Stomach smooth muscle (tissue), 2 donors: ENCODE measurements around the gene ANKRD2.
"Not testable (repeated sequence)": the region's sequence is repeated elsewhere in the genome, so short reads cannot be mapped to it uniquely, and the experiment has no call there.

ENCODE experiments used
- H3K27ac ChIP-seq: one replicate; pipeline ENCODE4 v1.7.0; 2013; ENCODE audit warnings: mild to moderate bottlenecking, low read length, inconsistent platforms
- H3K27me3 ChIP-seq, 2 donors: one replicate each; pipeline ENCODE4 v1.7.0; 2013; ENCODE audit warnings: low read length in 2 of 2; ENCODE audit not compliant: insufficient read depth in 2 of 2, control insufficient read depth in 1 of 2
- H3K36me3 ChIP-seq, 2 donors: one replicate each; pipeline ENCODE4 v1.7.0; 2013; ENCODE audit warnings: low read length in 2 of 2; ENCODE audit not compliant: control insufficient read depth in 2 of 2, insufficient read depth in 2 of 2
- H3K4me1 ChIP-seq: one replicate; pipeline ENCODE4 v1.7.0; 2013; ENCODE audit warnings: low read length; ENCODE audit not compliant: control insufficient read depth, insufficient read depth
- H3K4me3 ChIP-seq, 2 donors: one replicate each; pipeline ENCODE4 v1.7.0; 2013; ENCODE audit warnings: low read length in 2 of 2
- H3K9ac ChIP-seq, 2 donors: one replicate each; pipeline ENCODE4 v1.7.0; 2013; ENCODE audit warnings: low read length in 2 of 2, mild to moderate bottlenecking in 1 of 2
- H3K9me3 ChIP-seq, 2 donors: one replicate each; pipeline ENCODE4 v1.7.0; 2013; ENCODE audit warnings: low read length in 2 of 2; ENCODE audit not compliant: control insufficient read depth in 2 of 2
- donor health status: healthy.
- donor health status: Pancreatic carcinoma.

The ANKRD2 gene

DNA sequence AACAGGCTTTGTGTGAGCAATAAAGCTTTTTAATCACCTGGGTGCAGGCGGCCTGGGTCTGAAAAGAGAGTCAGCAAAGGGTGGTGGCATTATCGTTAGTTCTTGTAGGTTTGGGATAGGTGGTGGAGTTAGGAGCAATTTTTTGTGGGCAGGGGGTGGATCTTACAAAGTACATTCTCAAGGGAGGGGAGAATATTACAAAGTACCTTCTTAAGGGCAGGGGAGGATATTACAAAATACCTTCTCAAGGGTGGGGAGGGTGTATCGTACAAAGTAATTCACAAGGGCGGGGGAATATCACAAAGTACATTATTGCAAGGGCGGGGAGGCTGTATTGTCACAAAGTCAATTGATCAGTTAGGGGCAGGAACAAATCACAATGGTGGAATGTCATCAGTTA, 10.2 kb upstream of the ANKRD2 start:
- H3K9me3 ChIP-seq, H3K27ac ChIP-seq, H3K27me3 ChIP-seq, H3K9ac ChIP-seq, H3K4me3 ChIP-seq, H3K36me3 ChIP-seq, H3K4me1 ChIP-seq: not testable (repeated sequence)

DNA sequence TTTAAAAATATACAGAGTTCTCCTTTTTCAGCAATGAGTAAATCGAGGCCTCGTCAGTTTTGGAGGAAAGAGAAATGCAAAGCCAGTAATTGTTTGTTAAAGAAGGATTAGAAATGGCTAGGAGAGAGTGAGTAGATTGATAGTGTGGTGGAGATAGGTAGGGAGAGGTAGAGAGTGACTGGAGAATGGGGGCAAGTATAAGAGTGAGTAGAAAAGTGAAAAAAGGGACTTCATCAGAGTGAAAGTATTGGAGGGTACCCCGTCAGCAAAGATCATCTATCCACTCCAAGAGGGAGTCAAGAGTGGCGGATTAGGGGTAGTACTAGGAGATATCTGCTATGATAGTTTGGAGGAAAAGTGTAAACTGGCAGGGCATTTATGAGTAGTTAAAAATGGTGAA, 9.2 kb upstream of the ANKRD2 start:
- Histone ChIP-seq H3K9me3 (no peaks in the 10 kb centered on the region), H3K27ac (no peak overlapping the region), H3K4me3 (no peak overlapping the region), H3K9ac (no peak overlapping the region), H3K36me3 (peaks cover 0 to 2% of the 10 kb centered on the region in 2 donors), H3K27me3 (no peaks in the 10 kb centered on the region), H3K4me1 (no peaks in the 10 kb centered on the region)

DNA sequence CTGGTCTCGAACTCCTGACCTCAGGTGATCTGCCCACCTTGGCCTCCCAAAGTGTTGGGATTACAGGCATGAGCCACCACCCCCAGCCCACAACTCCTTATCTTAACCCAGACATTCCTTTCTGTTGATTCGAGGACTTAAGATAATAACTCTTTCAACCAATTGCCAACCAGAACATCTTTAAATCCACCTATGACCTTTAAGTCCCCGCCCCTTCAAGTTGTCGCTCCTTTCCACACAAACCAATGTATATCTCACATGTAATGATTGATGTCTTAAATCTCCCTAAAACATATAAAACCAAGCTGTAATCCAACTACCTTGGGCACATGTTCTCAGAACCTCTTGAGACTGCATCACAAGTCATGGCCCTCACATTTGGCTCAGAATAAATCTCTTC, 7.8 kb upstream of the ANKRD2 start:
- Histone ChIP-seq H3K9me3 (no peaks in the 10 kb centered on the region), H3K9ac (no peak overlapping the region), H3K27me3 (no peaks in the 10 kb centered on the region), H3K4me1 (no peaks in the 10 kb centered on the region), H3K4me3 (no peak overlapping the region), H3K27ac (no peak overlapping the region), H3K36me3 (peaks cover 3 to 7% of the 10 kb centered on the region in 2 donors)

DNA sequence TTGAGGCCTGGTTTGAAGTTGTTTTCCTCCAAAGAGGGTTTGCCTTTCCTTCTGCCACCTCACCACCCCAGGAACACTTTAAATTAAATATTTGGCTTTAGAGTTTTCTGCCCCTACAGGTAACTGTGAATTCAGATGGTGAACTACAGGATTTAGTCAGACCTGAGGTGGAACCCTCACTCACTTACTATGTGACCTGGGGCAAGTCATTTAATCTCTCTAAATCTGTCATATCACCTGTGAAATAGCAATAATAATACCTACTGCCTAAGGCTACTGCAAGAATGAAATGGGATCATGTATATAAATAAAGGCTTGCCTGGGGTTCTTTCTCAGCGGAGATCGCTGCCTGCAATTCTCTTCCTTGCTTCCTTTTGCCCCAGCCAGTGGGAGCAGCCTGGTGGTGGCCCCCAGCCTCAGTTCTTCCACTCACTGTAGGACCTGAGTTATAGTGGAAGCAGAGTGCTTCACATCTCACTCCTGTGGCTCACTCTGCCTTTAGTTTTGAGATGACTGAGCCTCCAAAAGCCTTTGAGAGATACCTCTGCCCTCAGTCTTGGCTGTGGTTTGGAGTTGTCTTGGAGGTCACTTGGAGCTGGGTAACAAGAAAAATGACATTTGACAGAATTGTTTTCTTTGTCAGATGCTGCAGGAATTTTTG, 6.1 kb upstream of the ANKRD2 start:
- H3K36me3 ChIP-seq = peaks cover 3 to 15% of the 10 kb centered on the region in 2 donors
- H3K9ac ChIP-seq = no peak overlapping the region
- H3K27ac ChIP-seq = no peak overlapping the region
- H3K4me3 ChIP-seq = no peak overlapping the region
- no peaks in the 10 kb centered on the region for H3K9me3 ChIP-seq
- no peaks in the 10 kb centered on the region for H3K27me3 ChIP-seq
- no peaks in the 10 kb centered on the region for H3K4me1 ChIP-seq

DNA sequence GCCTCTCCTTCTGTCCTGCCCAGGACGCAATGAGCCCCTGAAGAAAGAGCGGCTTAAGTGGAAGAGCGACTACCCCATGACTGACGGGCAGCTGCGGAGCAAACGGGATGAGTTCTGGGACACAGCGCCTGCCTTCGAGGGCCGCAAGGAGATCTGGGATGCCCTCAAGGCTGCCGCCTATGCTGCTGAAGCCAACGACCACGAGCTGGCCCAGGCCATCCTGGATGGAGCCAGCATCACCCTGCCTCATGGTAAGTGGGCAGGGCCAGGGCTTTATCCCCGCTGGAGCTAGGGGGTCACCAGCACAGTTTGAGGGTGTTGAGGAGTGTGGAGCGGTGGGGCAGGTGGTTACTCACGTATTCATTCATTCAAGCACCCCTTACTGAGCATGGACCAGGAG, 4.7 kb upstream of the ANKRD2 start:
- Histone ChIP-seq H3K4me1 (peaks cover 14% of the 10 kb centered on the region), H3K27ac (no peak overlapping the region), H3K36me3 (peaks cover 3 to 15% of the 10 kb centered on the region in 2 donors), H3K27me3 (no peaks in the 10 kb centered on the region), H3K9me3 (no peaks in the 10 kb centered on the region), H3K9ac (no peak overlapping the region), H3K4me3 (no peak overlapping the region)

DNA sequence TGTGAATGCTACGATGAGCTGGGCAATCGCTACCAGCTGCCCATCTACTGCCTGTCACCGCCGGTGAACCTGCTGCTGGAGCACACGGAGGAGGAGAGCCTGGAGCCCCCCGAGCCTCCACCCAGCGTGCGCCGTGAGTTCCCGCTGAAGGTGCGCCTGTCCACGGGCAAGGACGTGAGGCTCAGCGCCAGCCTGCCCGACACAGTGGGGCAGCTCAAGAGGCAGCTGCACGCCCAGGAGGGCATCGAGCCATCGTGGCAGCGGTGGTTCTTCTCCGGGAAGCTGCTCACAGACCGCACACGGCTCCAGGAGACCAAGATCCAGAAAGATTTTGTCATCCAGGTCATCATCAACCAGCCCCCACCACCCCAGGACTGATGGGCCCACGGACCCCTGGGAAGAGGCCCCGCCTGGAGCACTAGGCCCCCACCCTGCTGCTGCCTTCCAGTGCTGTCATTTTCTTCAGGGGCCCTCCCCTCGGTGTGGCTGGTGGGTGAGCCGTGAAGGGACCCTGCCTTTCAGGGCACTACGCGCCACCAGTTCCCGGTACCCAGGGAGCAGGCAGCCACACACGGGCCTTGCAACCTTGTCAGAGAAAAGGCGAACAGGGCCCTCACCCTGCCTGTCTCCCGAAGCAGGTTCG, 2.3 kb upstream of the ANKRD2 start:
- H3K4me3 ChIP-seq = no peak overlapping the region
- no peaks in the 10 kb centered on the region for H3K9me3 ChIP-seq
- no peaks in the 10 kb centered on the region for H3K27me3 ChIP-seq
- H3K9ac ChIP-seq = no peak overlapping the region
- peaks cover 24% of the 10 kb centered on the region for H3K4me1 ChIP-seq
- no peak overlapping the region for H3K27ac ChIP-seq
- peaks cover 3 to 15% of the 10 kb centered on the region in 2 donors for H3K36me3 ChIP-seq

DNA sequence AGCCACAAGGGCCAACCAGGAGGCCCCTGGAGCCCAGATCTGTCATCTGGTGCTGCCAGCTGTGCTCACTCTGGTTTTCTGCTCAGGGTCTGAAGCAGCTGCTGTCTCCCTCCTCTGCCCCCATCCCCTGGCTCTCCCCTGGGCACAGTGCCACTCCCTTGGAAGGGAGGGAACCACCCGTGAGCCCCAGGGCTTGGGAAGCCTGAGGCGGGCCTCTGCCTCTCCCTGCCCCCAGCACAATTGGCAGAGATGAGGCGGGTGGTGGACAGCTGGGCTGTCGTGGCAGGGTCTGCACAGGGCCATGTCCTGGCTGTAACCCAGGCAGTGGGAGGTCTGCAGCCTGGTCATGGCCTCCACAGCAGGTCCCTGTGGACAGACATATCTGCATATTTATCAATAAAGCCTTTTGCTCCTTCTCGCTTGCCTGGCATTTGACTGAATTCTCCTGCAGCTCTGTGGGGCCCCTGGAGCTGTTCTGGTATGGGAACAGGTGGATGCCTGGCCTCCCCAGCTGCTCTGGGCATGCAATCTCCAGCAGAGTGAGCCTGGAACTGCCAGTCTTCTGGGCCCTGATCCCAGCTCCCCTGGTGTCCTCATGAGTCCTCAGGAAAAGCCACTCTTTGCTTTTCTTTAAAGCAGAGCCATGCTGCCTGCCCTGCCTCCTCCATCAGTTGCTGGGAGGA, 1.6 kb upstream of the ANKRD2 start:
- peaks cover 24% of the 10 kb centered on the region for H3K4me1 ChIP-seq
- peaks cover 3 to 15% of the 10 kb centered on the region in 2 donors for H3K36me3 ChIP-seq
- no peak overlapping the region for H3K9ac ChIP-seq
- H3K9me3 ChIP-seq = no peaks in the 10 kb centered on the region
- no peaks in the 10 kb centered on the region for H3K27me3 ChIP-seq
- H3K4me3 ChIP-seq = no peak overlapping the region
- H3K27ac ChIP-seq = no peak overlapping the region

DNA sequence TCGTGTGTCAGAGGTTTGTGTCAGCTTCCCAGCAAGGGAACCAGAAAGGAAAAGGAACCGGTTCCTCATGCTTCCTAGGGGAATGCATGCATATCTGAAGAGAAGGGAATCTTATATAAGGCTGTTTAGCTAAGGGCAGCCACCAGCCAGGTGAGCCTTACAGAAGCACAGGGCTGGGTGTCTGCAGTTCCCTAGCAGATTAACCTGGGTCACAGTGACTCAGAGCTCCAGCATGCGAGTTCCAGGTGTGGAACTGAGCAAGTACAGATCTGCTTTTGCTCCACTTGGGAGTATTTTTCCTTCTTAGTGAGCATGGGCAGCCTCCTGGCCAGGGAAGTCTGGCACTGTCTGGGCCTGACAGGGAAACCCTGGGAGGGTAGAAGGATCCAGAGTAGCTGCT, 957 bp upstream of the ANKRD2 start:
- no peaks in the 10 kb centered on the region for H3K27me3 ChIP-seq
- peaks cover 24% of the 10 kb centered on the region for H3K4me1 ChIP-seq
- H3K9ac ChIP-seq = no peak overlapping the region
- H3K27ac ChIP-seq = peak overlapping the region; percentile 2
- H3K4me3 ChIP-seq = no peak overlapping the region
- no peaks in the 10 kb centered on the region for H3K9me3 ChIP-seq
- H3K36me3 ChIP-seq = peaks cover 3 to 15% of the 10 kb centered on the region in 2 donors

DNA sequence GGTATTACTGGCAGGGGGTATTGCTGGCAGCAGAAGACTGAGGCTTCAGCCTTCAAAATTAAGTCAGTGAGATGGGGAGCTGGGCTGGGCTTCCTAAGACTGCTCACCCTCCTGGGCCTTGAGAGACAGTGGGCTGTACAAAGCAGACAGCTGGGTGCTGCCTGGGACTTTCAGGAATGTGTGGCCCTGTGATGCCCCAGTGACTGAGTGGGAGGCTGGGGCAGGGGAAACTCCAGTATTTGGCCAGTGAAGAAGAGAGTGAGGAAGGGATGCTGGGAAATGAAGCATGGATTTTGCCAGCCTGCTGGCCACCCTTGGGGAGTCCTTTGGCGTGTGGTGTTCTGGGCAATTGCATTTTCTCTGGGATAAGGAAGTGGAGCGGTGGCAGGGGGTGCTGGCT, 442 bp downstream of the ANKRD2 start:
- H3K4me1 ChIP-seq = peaks cover 24% of the 10 kb centered on the region

DNA sequence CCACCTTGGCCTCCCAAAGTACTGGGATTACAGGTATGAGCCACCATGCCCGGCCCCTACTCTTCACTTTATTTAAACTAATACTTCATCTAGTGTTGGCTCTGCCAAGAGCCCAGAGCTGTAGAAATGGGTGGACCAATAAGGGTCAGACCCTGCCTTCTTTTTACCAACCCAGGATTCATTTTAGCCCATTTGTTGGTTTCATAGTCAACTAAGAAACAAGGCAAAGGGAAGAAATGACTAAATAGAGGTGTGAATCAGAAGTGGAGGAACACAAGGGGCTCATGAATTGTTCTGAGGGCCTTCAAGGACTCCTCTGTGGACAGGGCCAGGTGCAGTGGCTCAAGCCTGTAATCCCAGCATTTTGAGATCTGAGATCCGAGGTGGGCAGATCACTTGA, 1.1 kb downstream of the ANKRD2 start:
- no peaks in the 10 kb centered on the region for H3K9me3 ChIP-seq
- H3K9ac ChIP-seq = no peak overlapping the region
- no peaks in the 10 kb centered on the region for H3K27me3 ChIP-seq
- H3K4me3 ChIP-seq = no peak overlapping the region
- H3K4me1 ChIP-seq = peaks cover 24% of the 10 kb centered on the region
- H3K36me3 ChIP-seq = peaks cover 3 to 13% of the 10 kb centered on the region in 2 donors
- H3K27ac ChIP-seq = no peak overlapping the region

More for the DNA sequence above, 442 bp downstream of the ANKRD2 start:
- H3K36me3 ChIP-seq = peaks cover 3 to 14% of the 10 kb centered on the region in 2 donors
- no peak overlapping the region for H3K27ac ChIP-seq
- H3K27me3 ChIP-seq = no peaks in the 10 kb centered on the region
- H3K9ac ChIP-seq = no peak overlapping the region
- H3K4me3 ChIP-seq = no peak overlapping the region
- no peaks in the 10 kb centered on the region for H3K9me3 ChIP-seq
